Measurements from ENCODE around the gene INSR. TPM values are rescaled to one million over a fixed set of nuclear protein-coding genes. Genes with fewer than 3 reads are reported as not detected.
"Not testable (repeated sequence)": the region's sequence is repeated elsewhere in the genome, so short reads cannot be mapped to it uniquely, and the experiment has no call there.

Gene INSR
- total RNA-seq, 1 donor from 2014 or later, result 7.9 TPM

DNA sequence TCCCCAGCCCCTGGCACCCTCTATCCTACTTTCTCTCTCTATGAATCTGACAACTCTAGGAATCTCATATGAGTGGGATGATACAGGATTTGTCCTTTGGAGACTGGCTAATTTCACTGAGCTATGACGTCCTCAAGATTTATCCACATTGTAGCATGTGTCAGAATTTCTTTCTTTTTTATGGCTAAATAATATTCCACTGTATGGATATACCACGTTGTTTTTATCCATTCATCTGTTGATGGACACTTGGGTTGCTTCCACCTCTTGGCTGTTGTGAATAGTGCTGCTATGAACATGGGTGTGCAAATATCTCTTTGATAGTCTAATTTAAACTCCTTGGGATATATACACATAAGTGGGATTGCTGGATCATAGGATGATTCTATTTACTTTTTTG is 24.0 kb upstream of the INSR start:
- Mint-ChIP-seq H3K4me1 (ENCODE audit: low read depth, unreplicated experiment) (no peaks in the 10 kb centered on the region), H3K27ac (ENCODE audit: unreplicated experiment) (no peak overlapping the region), H3K36me3 (ENCODE audit: low read depth, unreplicated experiment) (no peaks in the 10 kb centered on the region), H3K27me3 (ENCODE audit: low read depth, unreplicated experiment) (peaks cover under 1% of the 10 kb centered on the region), H3K4me3 (ENCODE audit: unreplicated experiment) (no peak overlapping the region), H3K9me3 (ENCODE audit: unreplicated experiment) (peaks cover 7% of the 10 kb centered on the region)
- TF ChIP-seq CTCF (IDR thresholded peaks at IDR 0.05; ENCODE audit: insufficient read depth, low read depth, low read length), result no peak
- no peak for TF ChIP-seq EZH2 (IDR thresholded peaks at IDR 0.05; ENCODE audit: insufficient read depth, low read length)
- H3K9me3 ChIP-seq (ENCODE audit: insufficient read depth, low read depth, low read length), result no peaks in the 10 kb centered on the region
- no peaks in the 10 kb centered on the region for H3K79me2 ChIP-seq (ENCODE audit: insufficient read depth, low read length)
- no peak overlapping the region for H2AFZ ChIP-seq (ENCODE audit: low read depth, low read length)
- DNase-seq (ENCODE audit: low read depth), result no peak
- no peak overlapping the region for H3K9ac ChIP-seq (ENCODE audit: low read length)
- H4K20me1 ChIP-seq (ENCODE audit: insufficient read depth, low read length), result no peaks in the 10 kb centered on the region
- H3K4me3 ChIP-seq (ENCODE audit: insufficient read depth, low read depth, low read length), result no peak overlapping the region
- no peaks in the 10 kb centered on the region for H3K4me1 ChIP-seq (ENCODE audit: insufficient read depth, low read length)
- no peak overlapping the region for H3K4me2 ChIP-seq (ENCODE audit: low read length)
- no peak overlapping the region for H3K27ac ChIP-seq (ENCODE audit: low read depth, low read length)
- no peaks in the 10 kb centered on the region for H3K36me3 ChIP-seq (ENCODE audit: insufficient read depth, low read length)
- H3K27me3 ChIP-seq (ENCODE audit: insufficient read depth, low read length), result no peaks in the 10 kb centered on the region
- no peak for FAIRE-seq

- Histone ChIP-seq H3K9ac (ENCODE audit: low read length) (no peak overlapping the region), H3K4me1 (ENCODE audit: insufficient read depth, low read length) (no peaks in the 10 kb centered on the region), H3K27me3 (ENCODE audit: insufficient read depth, low read length) (no peaks in the 10 kb centered on the region), H4K20me1 (ENCODE audit: insufficient read depth, low read length) (no peaks in the 10 kb centered on the region), H3K36me3 (ENCODE audit: insufficient read depth, low read length) (no peaks in the 10 kb centered on the region), H3K4me3 (ENCODE audit: insufficient read depth, low read depth, low read length) (no peak overlapping the region), H3K9me3 (ENCODE audit: insufficient read depth, low read depth, low read length) (no peaks in the 10 kb centered on the region), H3K27ac (ENCODE audit: low read depth, low read length) (no peak overlapping the region), H2AFZ (ENCODE audit: low read depth, low read length) (no peak overlapping the region), H3K79me2 (ENCODE audit: insufficient read depth, low read length) (no peaks in the 10 kb centered on the region), H3K4me2 (ENCODE audit: low read length) (no peak overlapping the region)
- Mint-ChIP-seq H3K27me3 (ENCODE audit: low read depth, unreplicated experiment) (peaks cover 2% of the 10 kb centered on the region), H3K9me3 (ENCODE audit: unreplicated experiment) (peaks cover under 1% of the 10 kb centered on the region), H3K36me3 (ENCODE audit: low read depth, unreplicated experiment) (no peaks in the 10 kb centered on the region), H3K4me3 (ENCODE audit: unreplicated experiment) (no peak overlapping the region), H3K27ac (ENCODE audit: unreplicated experiment) (no peak overlapping the region), H3K4me1 (ENCODE audit: low read depth, unreplicated experiment) (no peaks in the 10 kb centered on the region)
- no peak for TF ChIP-seq CTCF (IDR thresholded peaks at IDR 0.05; ENCODE audit: insufficient read depth, low read depth, low read length)
- no peak for TF ChIP-seq EZH2 (IDR thresholded peaks at IDR 0.05; ENCODE audit: insufficient read depth, low read length)
- no peak for DNase-seq (ENCODE audit: low read depth)
- no peak for FAIRE-seq
Measured at GRCh38 chr19:7312816-7313215, 18.6 kb upstream of the INSR start.

DNA sequence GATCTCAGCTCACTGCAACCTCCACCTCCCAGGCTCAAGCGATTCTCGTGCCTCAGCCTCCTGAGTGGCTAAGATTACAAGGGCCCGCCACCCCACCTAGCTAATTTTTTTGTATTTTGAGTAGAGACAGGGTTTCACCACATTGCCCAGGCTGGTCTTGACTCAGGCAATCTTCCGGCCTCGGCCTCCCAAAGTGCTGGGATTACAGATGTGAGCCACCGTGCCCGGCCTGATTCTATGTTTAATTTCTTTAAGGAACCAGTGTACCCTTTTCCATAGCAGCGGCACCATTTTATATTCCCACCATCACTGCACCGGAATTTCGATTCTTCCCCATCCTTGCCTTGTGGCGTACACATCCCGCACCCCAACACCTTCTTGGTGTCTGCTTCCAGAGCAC is 17.7 kb upstream of the INSR start:
- H3K27ac ChIP-seq (ENCODE audit: low read depth, low read length), result no peak overlapping the region
- Mint-ChIP-seq H3K36me3 (ENCODE audit: low read depth, unreplicated experiment) (no peaks in the 10 kb centered on the region), H3K4me3 (ENCODE audit: unreplicated experiment) (no peak overlapping the region), H3K4me1 (ENCODE audit: low read depth, unreplicated experiment) (no peaks in the 10 kb centered on the region), H3K9me3 (ENCODE audit: unreplicated experiment) (no peaks in the 10 kb centered on the region), H3K27me3 (ENCODE audit: low read depth, unreplicated experiment) (peaks cover 2% of the 10 kb centered on the region), H3K27ac (ENCODE audit: unreplicated experiment) (peak overlapping the region; percentile 59)
- no peak overlapping the region for H2AFZ ChIP-seq (ENCODE audit: low read depth, low read length)
- no peaks in the 10 kb centered on the region for H3K36me3 ChIP-seq (ENCODE audit: insufficient read depth, low read length)
- no peak for TF ChIP-seq EZH2 (IDR thresholded peaks at IDR 0.05; ENCODE audit: insufficient read depth, low read length)
- no peak for TF ChIP-seq CTCF (IDR thresholded peaks at IDR 0.05; ENCODE audit: insufficient read depth, low read depth, low read length)
- no peak for FAIRE-seq
- no peaks in the 10 kb centered on the region for H3K27me3 ChIP-seq (ENCODE audit: insufficient read depth, low read length)
- no peaks in the 10 kb centered on the region for H3K4me1 ChIP-seq (ENCODE audit: insufficient read depth, low read length)
- H4K20me1 ChIP-seq (ENCODE audit: insufficient read depth, low read length), result no peaks in the 10 kb centered on the region
- DNase-seq (ENCODE audit: low read depth), result no peak
- H3K9me3 ChIP-seq (ENCODE audit: insufficient read depth, low read depth, low read length), result no peaks in the 10 kb centered on the region
- H3K9ac ChIP-seq (ENCODE audit: low read length), result no peak overlapping the region
- H3K4me3 ChIP-seq (ENCODE audit: insufficient read depth, low read depth, low read length), result no peak overlapping the region
- no peaks in the 10 kb centered on the region for H3K79me2 ChIP-seq (ENCODE audit: insufficient read depth, low read length)
- no peak overlapping the region for H3K4me2 ChIP-seq (ENCODE audit: low read length)

DNA sequence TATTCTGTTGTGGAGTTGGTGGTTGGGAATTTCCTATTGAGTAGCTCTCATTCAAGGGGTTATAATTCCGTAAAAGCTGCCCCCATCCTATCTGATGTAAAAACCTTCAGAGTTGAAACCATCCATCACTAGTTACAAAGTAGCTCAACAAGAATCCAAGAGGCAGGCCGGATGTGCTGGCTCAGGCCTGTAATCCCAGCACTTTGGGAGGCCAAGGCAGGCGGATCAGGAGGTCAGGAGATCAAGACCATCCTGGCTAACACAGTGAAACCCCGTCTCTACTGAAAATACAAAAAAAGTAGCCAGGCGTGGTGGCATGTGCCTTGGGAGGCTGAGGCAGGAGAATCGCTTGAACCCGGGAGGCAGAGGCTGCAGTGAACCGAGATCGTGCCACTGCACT is 14.1 kb upstream of the INSR start:
- FAIRE-seq; H3K27me3 Mint-ChIP-seq (ENCODE audit: low read depth, unreplicated experiment); H3K4me2 ChIP-seq (ENCODE audit: low read length); H3K27ac ChIP-seq (ENCODE audit: low read depth, low read length); H3K4me1 Mint-ChIP-seq (ENCODE audit: low read depth, unreplicated experiment); H3K36me3 Mint-ChIP-seq (ENCODE audit: low read depth, unreplicated experiment); H4K20me1 ChIP-seq (ENCODE audit: insufficient read depth, low read length); H3K4me3 ChIP-seq (ENCODE audit: insufficient read depth, low read depth, low read length); H3K4me1 ChIP-seq (ENCODE audit: insufficient read depth, low read length); H3K9me3 Mint-ChIP-seq (ENCODE audit: unreplicated experiment); H3K9me3 ChIP-seq (ENCODE audit: insufficient read depth, low read depth, low read length); H3K79me2 ChIP-seq (ENCODE audit: insufficient read depth, low read length); H3K4me3 Mint-ChIP-seq (ENCODE audit: unreplicated experiment); H2AFZ ChIP-seq (ENCODE audit: low read depth, low read length); H3K27ac Mint-ChIP-seq (ENCODE audit: unreplicated experiment); H3K9ac ChIP-seq (ENCODE audit: low read length); H3K27me3 ChIP-seq (ENCODE audit: insufficient read depth, low read length); DNase-seq (ENCODE audit: low read depth); H3K36me3 ChIP-seq (ENCODE audit: insufficient read depth, low read length): not testable (repeated sequence)

Measured in astrocyte (in vitro differentiated cells and primary cell).